ENCODE measurements around the gene CDC20.
A peak's percentile ranks its signal among the peaks of the same experiment; 100 is the strongest.
"Not testable (repeated sequence)": the region's sequence is repeated elsewhere in the genome, so short reads cannot be mapped to it uniquely, and the experiment has no call there.

Gene CDC20

DNA sequence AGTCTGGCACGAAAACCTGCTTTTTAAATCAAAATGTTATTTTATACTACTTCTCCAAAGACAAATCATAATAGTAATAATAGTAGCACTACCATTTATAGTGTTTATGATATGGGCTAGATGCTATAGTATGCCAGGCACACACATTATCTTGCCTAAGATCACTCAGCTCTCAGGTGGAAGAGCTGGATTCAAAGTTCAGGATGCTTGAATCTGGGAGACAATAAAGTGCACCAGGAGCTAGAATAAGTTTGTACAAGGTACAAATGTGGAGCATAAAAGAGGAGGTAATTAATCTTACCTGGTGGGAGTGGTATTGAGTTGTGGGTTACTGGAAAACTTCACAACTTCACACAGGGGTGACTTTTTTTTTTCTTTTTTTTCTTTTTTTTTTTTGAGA is 19.1 kb downstream of the CDC20 start:
- FAIRE-seq = no peak

DNA sequence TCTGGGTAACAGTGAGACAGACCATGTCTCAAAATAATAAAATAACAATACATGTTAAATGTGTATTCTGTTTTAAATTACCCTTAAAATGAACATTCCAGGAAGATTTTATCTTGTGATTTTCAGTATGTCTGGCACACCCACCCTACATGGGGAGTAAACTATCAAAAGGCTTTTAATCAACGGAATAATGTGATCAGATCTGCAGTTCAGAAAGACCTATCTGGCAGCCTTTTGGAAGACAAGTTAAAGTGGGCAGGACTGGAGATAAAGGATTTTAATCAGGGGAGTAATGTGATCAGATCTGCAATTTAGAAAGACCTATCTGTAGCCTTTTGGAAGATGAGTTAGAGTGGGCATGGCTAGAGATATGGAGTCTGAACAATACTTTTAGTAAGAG is 20.7 kb downstream of the CDC20 start:
- FAIRE-seq (no peak), DNase-seq (ENCODE audit: insufficient read length, low spot score) (no peak)

More for the DNA sequence above, 19.1 kb downstream of the CDC20 start:
- DNase-seq (ENCODE audit: insufficient read length, low spot score) = no peak

DNA sequence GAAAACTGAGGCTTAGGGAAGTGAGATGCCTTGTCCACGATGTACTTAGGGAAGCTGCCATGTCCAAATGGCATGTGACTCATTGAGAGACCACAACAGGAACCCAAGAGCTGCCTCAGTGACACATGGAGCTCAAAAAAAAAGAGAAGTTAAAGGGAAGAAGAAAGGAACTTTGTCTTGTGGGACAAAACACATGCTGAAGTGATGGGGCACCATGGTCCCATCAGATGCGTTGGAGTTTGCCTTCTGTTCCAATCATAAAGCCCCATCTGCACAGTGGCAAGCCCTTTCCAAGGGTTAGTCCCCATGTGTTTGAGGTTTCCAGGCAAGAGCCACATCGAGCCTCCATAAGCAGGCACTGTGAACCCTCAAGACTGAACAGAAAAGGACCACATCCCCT is 22.8 kb downstream of the CDC20 start:
- DNase-seq (ENCODE audit: insufficient read length, low spot score) (no peak), FAIRE-seq (no peak)

DNA sequence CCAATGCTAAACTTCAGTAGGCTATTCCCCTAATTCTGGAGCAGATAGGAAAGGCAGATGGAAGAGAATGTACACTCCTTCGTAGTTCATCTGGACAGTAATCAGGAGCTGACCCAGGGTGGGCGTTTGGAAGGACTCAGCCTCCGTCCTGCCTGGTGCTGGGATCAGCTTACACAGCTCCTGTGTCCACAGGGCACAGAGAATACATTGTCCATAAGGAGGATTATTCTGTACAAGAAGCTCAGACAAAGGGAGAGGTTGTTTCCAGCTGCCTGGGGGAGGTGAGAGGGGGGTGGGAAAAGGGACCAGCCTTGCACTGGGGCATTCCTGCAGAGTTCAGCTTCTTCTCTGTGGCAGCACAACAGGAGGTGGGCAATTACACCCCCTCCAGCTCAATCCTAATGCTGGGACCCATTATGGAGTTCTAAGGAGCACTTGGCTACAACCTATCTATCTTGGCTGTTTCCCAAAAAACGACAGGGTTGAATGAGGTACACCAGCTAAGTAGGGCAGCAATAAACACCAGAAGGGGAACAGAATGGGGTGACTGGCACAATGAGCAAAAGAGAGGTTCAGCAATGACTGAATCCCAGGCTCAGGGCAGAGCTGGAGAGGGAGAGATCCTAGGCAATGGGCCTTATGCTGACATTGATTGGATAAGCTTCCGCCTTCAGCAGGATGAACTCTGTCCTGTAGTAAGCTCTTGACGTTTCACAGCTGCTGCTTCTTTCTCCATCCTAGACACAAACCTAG is 23.4 kb downstream of the CDC20 start:
- no peak for FAIRE-seq
- no peak for DNase-seq (ENCODE audit: insufficient read length, low spot score)

DNA sequence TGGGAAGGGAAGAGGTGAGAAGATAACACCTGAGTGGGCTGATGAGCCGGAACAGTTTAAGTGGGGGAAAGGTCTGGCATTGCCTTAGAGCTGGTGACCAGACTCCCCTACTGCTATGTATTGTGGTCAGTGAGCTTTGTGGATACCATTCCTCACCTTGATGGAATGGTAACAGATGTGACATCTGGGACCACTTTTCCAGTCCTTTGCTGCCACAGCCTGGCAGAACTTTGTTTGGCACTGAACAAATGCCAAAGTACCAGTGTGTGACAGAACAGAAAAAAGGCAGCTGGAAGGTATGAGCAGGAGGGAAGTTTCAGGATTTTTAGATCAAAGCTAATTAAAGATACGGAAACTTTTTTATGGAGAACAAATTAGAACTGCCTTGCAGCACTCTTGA is 24.7 kb downstream of the CDC20 start:
- no peak for DNase-seq (ENCODE audit: insufficient read length, low spot score)
- FAIRE-seq = no peak

DNA sequence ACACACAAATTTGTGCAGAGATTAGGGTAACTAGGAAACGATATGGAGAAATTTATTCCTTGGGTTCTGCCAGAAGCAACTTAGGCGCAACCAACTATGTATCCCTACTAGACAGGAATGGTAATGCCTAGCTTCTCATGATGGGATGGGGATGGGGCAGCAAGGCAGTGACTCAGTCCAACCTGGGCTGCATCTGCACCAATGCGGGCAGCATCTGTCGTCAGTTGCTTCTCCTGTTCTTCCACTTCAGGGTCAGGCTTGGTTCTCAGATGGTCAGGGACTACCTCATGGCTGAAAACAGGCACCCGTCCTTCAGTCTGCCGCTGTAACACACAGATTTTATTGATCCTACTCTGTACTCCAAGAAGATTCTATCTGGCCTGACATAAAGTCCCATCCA is 27.9 kb downstream of the CDC20 start:
- FAIRE-seq (no peak), DNase-seq (ENCODE audit: insufficient read length, low spot score) (no peak)

DNA sequence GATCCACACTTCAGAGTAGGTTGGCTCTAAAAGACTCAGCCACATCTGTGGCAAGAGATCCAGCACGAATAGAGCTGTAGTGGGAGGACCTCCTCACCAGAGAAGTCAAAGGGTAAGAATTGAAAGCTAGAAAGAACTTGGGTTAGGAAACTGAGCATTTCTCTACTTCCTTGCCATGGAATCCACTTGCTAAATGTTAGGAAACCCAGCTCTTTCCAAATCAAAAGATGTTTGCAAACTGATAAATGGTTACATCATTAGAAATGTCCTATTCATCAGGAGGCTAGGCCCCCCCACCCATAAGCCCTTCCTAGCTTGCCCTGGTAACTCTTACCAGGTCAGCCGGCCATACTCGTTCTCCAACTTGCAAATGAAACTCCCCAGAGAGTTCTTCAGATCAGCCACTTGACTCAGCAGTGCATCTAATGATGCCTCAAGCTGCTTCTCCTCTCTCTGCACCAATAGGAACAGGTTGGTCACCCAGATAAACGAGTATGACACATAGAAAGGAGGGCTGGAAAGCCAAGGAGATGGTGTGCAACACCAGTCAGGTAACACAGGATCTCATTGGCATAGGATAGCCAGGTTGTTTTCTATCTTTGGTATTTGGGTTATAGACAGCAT is 29.3 kb downstream of the CDC20 start:
- FAIRE-seq (no peak), DNase-seq (ENCODE audit: insufficient read length, low spot score) (no peak)

DNA sequence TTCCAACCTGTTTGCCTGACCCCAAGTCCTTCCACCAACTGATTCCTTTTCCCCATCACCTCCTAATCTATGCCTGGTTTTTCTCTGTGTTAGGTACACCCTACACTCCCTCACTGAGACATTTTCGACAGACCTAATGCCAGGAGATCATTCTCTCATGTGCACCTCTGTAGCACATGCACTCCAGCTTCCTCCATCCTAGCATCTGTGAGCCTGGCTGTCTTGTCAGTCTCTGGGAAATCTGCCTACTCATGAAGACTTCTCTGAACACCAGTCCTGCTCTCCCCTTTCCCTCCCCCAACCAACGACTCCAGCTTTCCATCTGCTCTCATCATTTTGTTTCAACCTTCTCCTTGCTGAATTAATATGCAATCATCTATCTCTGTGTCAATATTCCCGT is 29.8 kb downstream of the CDC20 start:
- DNase-seq (ENCODE audit: insufficient read length, low spot score) = no peak
- peak; percentile 48 for FAIRE-seq

DNA sequence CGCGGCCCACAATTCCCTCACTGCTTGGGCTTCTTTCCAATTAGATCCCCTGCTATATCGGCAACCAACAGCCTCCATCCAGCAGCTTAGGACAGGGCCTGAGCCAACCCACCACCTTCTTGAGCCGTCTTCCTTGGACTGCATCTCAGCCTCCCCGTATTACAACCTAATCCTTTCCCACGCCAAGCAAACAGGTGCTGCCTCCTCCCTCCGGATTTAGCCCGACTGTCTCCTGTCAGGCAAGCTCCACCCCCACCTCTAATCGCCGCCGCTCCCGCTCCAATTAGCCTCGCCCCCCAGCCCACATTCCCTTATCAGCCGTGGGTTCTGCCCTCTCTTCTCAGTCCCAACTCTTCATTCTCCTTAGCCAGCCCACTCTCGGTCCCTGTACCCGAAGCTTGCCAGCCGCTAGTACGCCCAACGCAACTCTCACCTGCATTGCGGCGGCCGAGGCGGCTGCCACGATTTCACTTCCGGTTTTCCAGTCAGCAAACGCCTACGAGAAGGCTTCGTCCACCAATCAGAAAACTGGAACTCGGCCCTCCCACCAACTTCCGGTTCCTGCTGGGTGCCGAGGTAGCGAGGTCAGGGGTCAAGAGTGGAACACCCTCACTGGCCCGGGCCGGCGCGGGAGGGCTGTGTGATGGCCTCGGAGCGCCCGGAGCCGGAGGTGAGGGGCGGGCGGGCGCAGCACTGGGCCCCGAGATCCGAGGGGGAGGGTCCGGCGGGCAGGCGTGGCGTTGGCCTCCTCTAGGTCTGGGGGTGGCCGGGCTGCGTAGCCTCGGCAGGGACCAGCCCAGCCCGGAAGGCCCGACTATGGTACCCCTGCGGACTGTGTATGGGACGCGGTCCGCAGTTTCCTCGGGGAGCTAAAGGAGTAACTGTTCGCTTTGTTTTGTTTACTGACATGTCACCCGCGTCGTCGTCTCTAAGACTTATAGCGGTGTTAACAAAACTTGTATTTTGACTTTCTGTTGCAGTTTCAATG is 30.8 kb downstream of the CDC20 start, which contains the start of the genes MED8 and SZT2:
MED8 (minus strand) TSS at position 475 of the 988 bp plus-strand sequence; CDS start at position 439, 36 bp downstream.
SZT2 (plus strand) TSS at position 574 of the 988 bp plus-strand sequence; CDS start at position 644, 70 bp downstream.
- DNase-seq (ENCODE audit: insufficient read length, low spot score) (peak; percentile 94), FAIRE-seq (peak; percentile 98)

DNA sequence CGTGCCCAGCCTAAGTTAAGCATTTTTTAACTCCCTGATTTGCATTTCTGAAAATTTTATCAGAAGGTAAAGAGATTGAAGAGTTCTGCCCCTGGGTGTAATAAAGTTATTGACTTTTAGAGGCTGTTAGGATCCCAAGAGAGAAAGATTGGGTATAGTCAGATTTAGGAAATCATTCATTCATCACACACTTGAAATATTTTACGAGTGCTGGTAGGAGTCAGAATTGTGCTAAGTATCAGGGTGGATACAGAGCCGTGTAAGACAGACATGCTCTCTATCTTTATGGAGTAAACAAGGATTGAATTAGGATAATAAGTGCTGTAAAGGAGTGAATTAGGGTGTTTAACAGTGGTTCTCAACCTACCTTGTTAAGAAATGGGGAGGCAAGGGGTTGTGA is 33.9 kb downstream of the CDC20 start:
- no peak for DNase-seq (ENCODE audit: insufficient read length, low spot score)
- FAIRE-seq = no peak

DNA sequence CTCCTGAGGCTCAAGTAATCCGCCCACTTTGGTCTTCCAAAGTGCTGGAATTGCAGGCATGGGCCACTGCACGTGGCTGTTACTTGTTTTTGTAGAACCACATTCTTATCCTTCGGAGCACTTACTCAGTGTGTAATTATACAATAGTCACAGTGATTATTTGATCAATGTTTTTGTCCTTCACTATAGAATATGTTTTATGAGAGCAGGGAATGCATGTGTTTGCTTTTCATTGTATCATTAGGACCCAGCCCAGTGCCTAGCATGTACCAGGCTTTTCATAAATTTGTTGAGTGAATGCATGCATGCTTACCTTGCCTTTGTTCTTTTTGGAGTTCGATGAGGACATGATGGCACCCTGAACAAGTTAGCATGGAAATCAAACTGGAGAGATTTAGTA is 36.7 kb downstream of the CDC20 start:
- FAIRE-seq (no peak), DNase-seq (ENCODE audit: insufficient read length, low spot score) (no peak)

DNA sequence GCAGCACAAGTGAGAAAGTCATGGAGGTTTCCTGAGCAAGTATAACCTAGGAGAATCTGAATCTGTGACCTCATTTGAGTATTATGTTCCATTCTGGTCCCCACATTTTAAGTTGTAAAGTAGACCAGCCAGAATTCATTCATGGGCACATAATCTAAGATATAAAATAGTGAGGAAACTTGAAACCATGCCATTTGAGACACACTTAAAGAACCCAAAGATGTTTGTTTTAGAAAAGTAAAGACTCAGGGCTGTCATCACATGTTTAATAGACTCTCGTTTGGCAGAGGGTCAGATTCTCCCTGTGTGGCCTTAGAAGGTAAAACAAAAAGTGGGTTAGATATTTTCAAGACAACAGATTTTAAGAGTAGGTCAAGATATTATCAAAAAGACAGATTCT is 37.3 kb downstream of the CDC20 start:
- DNase-seq (ENCODE audit: insufficient read length, low spot score) (no peak), FAIRE-seq (no peak)

DNA sequence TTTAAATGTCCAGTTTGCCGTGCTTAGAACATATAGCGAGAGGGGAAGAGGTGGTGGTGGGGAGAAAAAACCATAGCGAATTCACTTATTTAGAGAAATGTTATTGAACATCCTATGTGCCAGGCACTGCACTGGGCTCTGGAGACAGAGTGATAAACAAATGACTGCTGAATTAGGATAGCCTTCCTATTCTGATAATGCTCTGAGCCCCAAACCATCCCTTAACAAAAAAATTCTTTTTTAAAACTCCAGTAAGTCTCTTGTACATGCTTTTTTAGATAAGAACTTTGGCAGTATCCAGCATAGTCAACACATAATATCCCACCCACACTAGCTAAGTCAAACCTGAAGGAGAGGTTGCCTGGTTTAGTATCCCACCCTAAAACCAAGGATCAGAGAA is 39.4 kb downstream of the CDC20 start:
- no peak for FAIRE-seq
- DNase-seq (ENCODE audit: insufficient read length, low spot score) = no peak

DNA sequence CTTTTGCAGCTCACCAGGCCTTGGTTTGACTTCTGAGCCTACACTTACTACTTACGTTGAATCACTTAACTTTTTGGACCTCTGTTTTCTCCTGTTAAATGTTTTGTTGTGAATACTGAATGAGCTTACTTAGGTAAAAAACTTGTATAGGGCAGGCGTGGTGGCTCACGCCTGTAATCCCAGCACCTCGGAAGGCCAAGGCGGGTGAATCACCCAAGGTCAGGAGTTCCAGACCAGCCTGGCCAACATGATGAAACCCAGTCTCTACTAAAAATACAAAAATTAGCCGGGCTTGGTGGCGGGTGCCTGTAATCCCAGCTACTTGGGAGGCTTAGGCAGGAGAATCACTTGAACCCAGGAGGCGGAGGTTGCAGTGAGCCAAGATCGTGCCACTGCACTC is 41.7 kb downstream of the CDC20 start:
- not testable (repeated sequence) for FAIRE-seq; DNase-seq (ENCODE audit: insufficient read length, low spot score)

DNA sequence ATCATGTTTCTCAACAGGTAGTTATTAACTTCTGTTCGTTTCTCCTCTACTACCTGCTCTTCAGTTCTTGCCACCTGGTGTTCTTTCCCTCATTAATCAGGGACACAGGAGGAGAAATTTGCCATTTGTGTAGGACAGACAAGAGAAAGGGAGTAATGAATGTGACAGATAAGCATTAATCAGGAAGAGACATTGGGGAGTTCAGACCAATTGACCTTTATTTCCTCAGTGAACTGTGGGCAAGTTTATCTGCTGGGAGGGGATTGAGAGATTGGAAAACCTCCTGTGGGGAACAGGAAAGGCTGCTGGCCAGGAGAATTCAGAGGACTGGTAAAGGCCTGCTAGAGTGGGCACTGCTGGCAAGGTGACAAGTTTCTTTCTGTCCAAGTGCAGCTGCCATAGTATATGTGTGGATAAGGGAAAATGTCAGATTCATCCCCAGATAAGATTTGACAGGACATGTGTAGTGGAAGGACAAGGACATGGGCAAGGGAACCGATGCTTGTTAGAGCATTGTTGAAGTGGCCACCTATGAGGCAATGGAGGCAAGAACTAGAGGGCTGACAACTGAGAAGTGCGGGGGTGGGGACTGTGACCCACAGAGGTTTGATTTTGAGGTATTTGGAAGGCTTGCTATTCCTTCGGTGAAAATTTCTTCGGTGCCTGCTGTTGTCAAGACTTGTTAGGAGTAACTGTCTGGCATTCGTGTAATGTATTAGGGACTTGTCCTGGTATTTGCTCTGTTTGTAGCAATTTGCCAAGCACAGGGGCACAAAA is 43.5 kb downstream of the CDC20 start:
- no peak for DNase-seq (ENCODE audit: insufficient read length, low spot score)

DNA sequence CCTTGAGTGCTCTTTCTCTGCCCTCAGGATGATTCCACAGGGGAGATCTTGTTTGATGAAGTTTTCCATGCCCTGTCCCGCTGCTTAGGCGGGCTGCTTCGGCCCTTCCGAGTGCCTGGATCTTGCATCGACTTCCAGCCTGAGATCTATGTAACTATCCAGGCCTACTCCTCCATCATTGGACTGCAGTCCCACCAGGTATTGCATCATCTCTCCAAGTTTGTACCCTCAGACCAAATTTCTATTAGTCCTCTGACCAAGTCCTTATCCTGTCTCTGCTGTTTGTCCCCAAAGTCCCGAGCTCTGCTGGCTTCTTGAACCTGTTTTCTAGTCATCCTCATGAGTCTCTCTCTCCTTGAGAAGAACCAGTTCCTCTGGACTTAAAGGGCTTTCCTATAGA is 45.6 kb downstream of the CDC20 start:
- DNase-seq (ENCODE audit: insufficient read length, low spot score) (no peak), FAIRE-seq (no peak)

More for the DNA sequence above, 43.5 kb downstream of the CDC20 start:
- no peak for FAIRE-seq

DNA sequence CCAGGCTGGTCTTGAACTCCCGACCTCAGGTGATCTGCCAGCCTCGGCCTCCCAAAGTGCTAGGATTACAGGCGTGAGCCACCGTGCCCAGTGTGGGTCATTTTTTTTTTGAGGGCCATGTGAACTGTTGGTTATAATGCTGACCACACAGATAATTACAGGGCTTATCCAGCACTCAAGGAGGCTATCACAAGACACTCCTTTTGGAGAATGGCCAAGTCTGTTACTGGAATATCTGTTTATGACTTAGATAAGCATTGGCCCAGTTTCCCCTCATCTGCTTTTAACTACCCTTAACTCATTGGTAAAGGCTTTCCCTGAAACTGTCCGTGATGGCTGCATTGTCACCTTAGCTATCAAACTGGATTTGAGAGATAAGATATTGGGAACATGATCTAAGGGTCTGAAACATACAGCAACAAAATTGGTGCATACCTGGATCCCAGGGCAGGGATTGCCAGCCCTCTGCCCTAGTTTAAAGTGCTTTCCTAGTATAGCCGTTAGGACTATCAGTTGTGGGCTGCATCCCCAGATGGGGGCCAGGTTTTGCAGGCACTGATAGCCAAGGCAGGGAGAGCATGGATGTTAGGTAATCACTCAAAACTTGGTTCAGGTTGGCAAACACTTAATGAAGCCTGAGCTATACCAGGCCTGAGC is 46.6 kb downstream of the CDC20 start:
- no peak for DNase-seq (ENCODE audit: insufficient read length, low spot score)
- FAIRE-seq = no peak

DNA sequence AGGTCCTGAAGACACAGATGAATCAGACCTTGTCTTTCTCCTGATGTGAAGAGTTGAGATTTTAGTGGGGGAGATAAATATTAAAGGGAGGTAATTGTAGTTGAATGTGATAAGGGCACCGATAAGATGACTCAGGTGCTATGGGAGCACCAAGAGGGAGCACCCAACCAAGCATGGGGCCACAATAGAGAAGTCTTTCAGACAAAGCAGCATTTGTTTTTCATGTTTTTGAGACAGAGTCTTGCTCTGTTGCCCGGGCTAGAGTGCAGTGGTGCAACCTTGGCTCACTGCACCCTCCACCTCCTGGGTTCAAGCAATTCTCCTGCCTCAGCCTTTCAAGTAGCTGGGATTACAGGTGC is 47.1 kb downstream of the CDC20 start:
- no peak for FAIRE-seq
- no peak for DNase-seq (ENCODE audit: insufficient read length, low spot score)

DNA sequence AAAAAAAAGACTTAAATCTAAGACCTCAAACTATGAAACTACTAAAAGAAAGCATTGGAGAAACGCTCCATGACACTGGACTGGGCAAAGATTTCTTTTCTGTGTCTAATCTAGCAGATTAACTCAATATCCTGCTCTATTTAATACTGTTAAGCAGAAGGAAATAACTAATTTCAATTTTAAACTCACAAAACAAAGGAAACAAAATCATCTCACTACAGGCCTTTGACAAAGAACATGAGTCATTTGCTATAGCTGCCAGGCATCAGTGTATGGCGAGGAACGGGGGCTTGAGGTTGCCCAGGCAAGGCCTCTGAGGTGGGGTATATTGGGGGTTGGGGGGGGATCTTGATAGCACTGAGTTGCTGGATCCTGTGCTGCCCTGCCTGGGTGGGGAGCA is 51.8 kb downstream of the CDC20 start:
- FAIRE-seq = no peak
- no peak for DNase-seq (ENCODE audit: insufficient read length, low spot score)
